Peyer's patch (tissue), 4 donors: Measurements from ENCODE around the gene SH3PXD2B.

Source experiments
- CTCF ChIP-seq, 6 experiments: fragments of 450-650 bp in 4 of 6; fragments of 200-600 bp in 2 of 6; sonication (generic) in 1 of 6; IDR thresholded peaks; one replicate each; pipeline ENCODE4 v1.5.1; 2017 to 2019; ENCODE audit warnings: antibody characterized with exemption in 6 of 6, mild to moderate bottlenecking in 3 of 6, moderate library complexity in 1 of 6
- POLR2A ChIP-seq, 2 donors: fragments of 450-650 bp; IDR thresholded peaks; one replicate each; pipeline ENCODE4 v1.5.1; 2017; ENCODE audit warnings: antibody characterized with exemption in 2 of 2, mild to moderate bottlenecking in 2 of 2, moderate library complexity in 2 of 2

GRCh38 chr5:172438319-172438668, 16.0 kb downstream of the SH3PXD2B start:
- TF ChIP-seq CTCF (IDR thresholded peaks at IDR 0.05) (no peak), POLR2A (IDR thresholded peaks at IDR 0.05) (no peak)
